Measurements from ENCODE around the gene TRPC1.

TRPC1 gene

DNA sequence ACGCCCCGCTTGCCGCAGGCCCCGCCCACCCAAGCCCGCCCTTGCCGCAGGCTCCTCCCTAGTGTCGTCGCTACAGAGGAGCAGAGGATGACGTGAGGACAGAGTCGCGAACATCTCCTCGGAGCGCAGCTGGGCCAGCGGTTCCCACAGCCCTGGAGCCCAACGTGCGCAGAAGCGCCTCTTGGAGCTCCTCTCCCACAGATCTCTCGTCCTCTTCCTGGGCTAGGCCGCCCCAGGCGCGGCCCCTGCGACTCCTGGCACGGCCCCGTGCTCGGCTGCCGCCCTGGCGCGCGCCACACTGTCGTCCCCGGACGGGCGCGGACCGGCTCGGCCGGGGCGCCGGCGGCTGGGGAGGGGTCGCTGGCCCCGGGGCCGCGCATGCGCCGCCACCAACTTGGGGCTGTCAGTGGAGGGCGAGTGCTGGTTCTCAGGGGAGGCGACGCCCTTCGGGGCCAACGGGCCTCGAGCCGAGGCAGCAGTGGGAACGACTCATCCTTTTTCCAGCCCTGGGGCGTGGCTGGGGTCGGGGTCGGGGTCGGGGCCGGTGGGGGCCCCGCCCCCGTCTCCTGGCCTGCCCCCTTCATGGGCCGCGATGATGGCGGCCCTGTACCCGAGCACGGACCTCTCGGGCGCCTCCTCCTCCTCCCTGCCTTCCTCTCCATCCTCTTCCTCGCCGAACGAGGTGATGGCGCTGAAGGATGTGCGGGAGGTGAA, at the start of gene TRPC1 (continued):
- TF ChIP-seq, protein P1, sequence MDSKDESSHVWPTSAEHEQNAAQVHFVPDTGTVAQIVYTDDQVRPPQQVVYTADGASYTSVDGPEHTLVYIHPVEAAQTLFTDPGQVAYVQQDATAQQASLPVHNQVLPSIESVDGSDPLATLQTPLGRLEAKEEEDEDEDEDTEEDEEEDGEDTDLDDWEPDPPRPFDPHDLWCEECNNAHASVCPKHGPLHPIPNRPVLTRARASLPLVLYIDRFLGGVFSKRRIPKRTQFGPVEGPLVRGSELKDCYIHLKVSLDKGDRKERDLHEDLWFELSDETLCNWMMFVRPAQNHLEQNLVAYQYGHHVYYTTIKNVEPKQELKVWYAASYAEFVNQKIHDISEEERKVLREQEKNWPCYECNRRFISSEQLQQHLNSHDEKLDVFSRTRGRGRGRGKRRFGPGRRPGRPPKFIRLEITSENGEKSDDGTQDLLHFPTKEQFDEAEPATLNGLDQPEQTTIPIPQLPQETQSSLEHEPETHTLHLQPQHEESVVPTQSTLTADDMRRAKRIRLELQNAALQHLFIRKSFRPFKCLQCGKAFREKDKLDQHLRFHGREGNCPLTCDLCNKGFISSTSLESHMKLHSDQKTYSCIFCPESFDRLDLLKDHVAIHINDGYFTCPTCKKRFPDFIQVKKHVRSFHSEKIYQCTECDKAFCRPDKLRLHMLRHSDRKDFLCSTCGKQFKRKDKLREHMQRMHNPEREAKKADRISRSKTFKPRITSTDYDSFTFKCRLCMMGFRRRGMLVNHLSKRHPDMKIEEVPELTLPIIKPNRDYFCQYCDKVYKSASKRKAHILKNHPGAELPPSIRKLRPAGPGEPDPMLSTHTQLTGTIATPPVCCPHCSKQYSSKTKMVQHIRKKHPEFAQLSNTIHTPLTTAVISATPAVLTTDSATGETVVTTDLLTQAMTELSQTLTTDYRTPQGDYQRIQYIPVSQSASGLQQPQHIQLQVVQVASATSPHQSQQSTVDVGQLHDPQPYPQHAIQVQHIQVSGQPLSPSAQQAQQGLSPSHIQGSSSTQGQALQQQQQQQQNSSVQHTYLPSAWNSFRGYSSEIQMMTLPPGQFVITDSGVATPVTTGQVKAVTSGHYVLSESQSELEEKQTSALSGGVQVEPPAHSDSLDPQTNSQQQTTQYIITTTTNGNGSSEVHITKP (tag by site-specific recombination; IDR thresholded peaks at IDR 0.05) = no peak
- TF ChIP-seq ZBTB20 (tag by site-specific recombination; IDR thresholded peaks at IDR 0.05) = no peak
- TF ChIP-seq ZNF184 (tag by site-specific recombination; IDR thresholded peaks at IDR 0.05) = no peak
- TF ChIP-seq ZNF521 (tag by site-specific recombination; IDR thresholded peaks at IDR 0.05) = no peak

DNA sequence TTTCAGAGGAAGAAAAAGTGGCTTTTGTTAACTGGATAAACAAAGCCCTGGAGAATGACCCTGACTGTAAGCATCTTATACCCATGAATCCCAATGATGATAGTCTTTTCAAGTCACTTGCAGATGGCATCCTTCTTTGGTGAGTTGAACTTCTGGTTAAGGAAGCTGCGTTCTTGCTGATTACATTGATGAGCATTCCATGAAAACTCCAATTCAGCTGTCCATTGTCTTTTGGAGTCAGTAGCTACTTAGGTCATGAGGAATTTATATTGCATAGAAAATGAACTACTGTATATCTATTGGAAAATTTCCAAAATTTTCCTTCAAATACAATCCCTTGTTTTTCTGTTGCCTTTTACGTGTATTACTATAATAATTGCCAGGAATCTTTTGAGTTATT, 47.7 kb upstream of the TRPC1 start:
- Histone ChIP-seq H3K4me3 (ENCODE audit: low read depth, low read length) (no peak overlapping the region), H3K9me3 (ENCODE audit: control insufficient read depth, insufficient read depth, low read depth, low read length) (no peaks in the 10 kb centered on the region), H3K4me1 (ENCODE audit: control insufficient read depth, insufficient read depth, low read length) (no peaks in the 10 kb centered on the region), H3K36me3 (ENCODE audit: control insufficient read depth in 2 of 2, insufficient read depth in 1 of 2, low read length in 2 of 2) (peaks cover 0 to 7% of the 10 kb centered on the region in 2 experiments; a peak in 2 of 3 replicates), H3K27ac (ENCODE audit: extremely low read depth, low read depth, low read length) (no peak overlapping the region)
- no peak for TF ChIP-seq ZBTB17 (tag by site-specific recombination; IDR thresholded peaks at IDR 0.05)
- TF ChIP-seq ZNF830 (tag by site-specific recombination; IDR thresholded peaks at IDR 0.05; ENCODE audit: low read depth) = no peak
- CTCF ChIA-PET = no interaction called here
- POLR2A ChIA-PET = no interaction called here

DNA sequence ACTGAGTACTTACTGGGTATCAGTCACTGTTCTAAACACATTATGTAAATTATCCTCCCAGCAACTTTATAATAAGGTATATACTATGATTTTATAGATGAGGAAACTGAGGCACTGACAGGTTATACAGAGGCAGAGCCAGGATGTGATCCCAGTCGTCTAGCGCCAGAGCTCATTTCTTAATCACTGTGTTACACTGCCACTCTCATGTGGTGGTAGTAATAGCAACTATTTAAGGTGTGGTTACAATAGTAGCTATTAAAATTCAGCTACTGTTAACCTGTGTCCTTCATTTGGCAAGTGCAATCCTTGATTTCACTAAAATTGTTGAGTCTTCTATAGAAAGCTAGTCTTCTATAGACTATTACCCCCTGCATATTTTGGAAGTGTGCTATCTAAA, 43.1 kb upstream of the TRPC1 start:
- POLR2A ChIA-PET = interaction anchor here (0.9 kb wide), 1 partner anchor 16 kb away, joined by 3 read pairs; no protein-coding TSS in a partner anchor
- Histone ChIP-seq H3K27ac (ENCODE audit: extremely low read depth, low read depth, low read length) (no peak overlapping the region), H3K36me3 (ENCODE audit: control insufficient read depth in 2 of 2, insufficient read depth in 1 of 2, low read length in 2 of 2) (peaks cover 0 to 3% of the 10 kb centered on the region in 2 experiments; a peak in 2 of 3 replicates), H3K4me1 (ENCODE audit: control insufficient read depth, insufficient read depth, low read length) (no peaks in the 10 kb centered on the region), H3K9me3 (ENCODE audit: control insufficient read depth, insufficient read depth, low read depth, low read length) (no peaks in the 10 kb centered on the region), H3K4me3 (ENCODE audit: low read depth, low read length) (no peak overlapping the region)
- TF ChIP-seq ZNF830 (tag by site-specific recombination; IDR thresholded peaks at IDR 0.05; ENCODE audit: low read depth) = no peak
- TF ChIP-seq, protein P2, sequence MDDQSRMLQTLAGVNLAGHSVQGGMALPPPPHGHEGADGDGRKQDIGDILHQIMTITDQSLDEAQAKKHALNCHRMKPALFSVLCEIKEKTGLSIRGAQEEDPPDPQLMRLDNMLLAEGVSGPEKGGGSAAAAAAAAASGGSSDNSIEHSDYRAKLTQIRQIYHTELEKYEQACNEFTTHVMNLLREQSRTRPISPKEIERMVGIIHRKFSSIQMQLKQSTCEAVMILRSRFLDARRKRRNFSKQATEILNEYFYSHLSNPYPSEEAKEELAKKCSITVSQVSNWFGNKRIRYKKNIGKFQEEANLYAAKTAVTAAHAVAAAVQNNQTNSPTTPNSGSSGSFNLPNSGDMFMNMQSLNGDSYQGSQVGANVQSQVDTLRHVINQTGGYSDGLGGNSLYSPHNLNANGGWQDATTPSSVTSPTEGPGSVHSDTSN (CRISPR knock-in tag; IDR thresholded peaks at IDR 0.05) = no peak
- TF ChIP-seq, protein P3, sequence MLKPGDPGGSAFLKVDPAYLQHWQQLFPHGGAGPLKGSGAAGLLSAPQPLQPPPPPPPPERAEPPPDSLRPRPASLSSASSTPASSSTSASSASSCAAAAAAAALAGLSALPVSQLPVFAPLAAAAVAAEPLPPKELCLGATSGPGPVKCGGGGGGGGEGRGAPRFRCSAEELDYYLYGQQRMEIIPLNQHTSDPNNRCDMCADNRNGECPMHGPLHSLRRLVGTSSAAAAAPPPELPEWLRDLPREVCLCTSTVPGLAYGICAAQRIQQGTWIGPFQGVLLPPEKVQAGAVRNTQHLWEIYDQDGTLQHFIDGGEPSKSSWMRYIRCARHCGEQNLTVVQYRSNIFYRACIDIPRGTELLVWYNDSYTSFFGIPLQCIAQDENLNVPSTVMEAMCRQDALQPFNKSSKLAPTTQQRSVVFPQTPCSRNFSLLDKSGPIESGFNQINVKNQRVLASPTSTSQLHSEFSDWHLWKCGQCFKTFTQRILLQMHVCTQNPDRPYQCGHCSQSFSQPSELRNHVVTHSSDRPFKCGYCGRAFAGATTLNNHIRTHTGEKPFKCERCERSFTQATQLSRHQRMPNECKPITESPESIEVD (tag by site-specific recombination; IDR thresholded peaks at IDR 0.05) = no peak
- no peak for TF ChIP-seq ZNF324 (tag by site-specific recombination; IDR thresholded peaks at IDR 0.05)
- TF ChIP-seq, protein P4, sequence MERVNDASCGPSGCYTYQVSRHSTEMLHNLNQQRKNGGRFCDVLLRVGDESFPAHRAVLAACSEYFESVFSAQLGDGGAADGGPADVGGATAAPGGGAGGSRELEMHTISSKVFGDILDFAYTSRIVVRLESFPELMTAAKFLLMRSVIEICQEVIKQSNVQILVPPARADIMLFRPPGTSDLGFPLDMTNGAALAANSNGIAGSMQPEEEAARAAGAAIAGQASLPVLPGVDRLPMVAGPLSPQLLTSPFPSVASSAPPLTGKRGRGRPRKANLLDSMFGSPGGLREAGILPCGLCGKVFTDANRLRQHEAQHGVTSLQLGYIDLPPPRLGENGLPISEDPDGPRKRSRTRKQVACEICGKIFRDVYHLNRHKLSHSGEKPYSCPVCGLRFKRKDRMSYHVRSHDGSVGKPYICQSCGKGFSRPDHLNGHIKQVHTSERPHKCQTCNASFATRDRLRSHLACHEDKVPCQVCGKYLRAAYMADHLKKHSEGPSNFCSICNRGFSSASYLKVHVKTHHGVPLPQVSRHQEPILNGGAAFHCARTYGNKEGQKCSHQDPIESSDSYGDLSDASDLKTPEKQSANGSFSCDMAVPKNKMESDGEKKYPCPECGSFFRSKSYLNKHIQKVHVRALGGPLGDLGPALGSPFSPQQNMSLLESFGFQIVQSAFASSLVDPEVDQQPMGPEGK (tag by site-specific recombination; IDR thresholded peaks at IDR 0.05) = no peak
- no peak for TF ChIP-seq ZNF138 (tag by site-specific recombination; IDR thresholded peaks at IDR 0.05; ENCODE audit: borderline replicate concordance)
- no peak for TF ChIP-seq ZNF175 (tag by site-specific recombination; IDR thresholded peaks at IDR 0.05)
- TF ChIP-seq EGR2 (tag by site-specific recombination; IDR thresholded peaks at IDR 0.05; ENCODE audit: low read depth) = no peak
- TF ChIP-seq, protein P5, sequence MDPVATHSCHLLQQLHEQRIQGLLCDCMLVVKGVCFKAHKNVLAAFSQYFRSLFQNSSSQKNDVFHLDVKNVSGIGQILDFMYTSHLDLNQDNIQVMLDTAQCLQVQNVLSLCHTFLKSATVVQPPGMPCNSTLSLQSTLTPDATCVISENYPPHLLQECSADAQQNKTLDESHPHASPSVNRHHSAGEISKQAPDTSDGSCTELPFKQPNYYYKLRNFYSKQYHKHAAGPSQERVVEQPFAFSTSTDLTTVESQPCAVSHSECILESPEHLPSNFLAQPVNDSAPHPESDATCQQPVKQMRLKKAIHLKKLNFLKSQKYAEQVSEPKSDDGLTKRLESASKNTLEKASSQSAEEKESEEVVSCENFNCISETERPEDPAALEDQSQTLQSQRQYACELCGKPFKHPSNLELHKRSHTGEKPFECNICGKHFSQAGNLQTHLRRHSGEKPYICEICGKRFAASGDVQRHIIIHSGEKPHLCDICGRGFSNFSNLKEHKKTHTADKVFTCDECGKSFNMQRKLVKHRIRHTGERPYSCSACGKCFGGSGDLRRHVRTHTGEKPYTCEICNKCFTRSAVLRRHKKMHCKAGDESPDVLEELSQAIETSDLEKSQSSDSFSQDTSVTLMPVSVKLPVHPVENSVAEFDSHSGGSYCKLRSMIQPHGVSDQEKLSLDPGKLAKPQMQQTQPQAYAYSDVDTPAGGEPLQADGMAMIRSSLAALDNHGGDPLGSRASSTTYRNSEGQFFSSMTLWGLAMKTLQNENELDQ (tag by site-specific recombination; IDR thresholded peaks at IDR 0.05; ENCODE audit: low read depth) = no peak
- TF ChIP-seq ZNF530 (tag by site-specific recombination; IDR thresholded peaks at IDR 0.05; ENCODE audit: low read depth) = no peak
- no peak for TF ChIP-seq ZNF629 (tag by site-specific recombination; IDR thresholded peaks at IDR 0.05)
- no peak for TF ChIP-seq ZNF701 (tag by site-specific recombination; IDR thresholded peaks at IDR 0.05)
- CTCF ChIA-PET = interaction anchor here (0.7 to 1.4 kb wide), 3 partner anchors 9 to 94 kb away, joined by 4 to 5 read pairs (median 4); no protein-coding TSS in a partner anchor
